Fibroblast of lung (primary cell): ENCODE measurements around the gene INSYN2B. TPM values are rescaled to one million over a fixed set of nuclear protein-coding genes. Genes with fewer than 3 reads are reported as not detected.

Source experiments
- DNase-seq, 2 donors: peaks; one replicate each; pipeline versions ENCODE4 v3.0.0 to v3.0.0-alpha.2; 2010; ENCODE audit warnings: low read depth in 2 of 2
- H2AFZ ChIP-seq: 2 replicates; pipeline ENCODE4 v1.5.1; 2012; ENCODE audit warnings: low read length, control low read depth, inconsistent platforms
- H3K27ac ChIP-seq: 2 replicates; pipeline ENCODE4 v1.5.1; 2011; ENCODE audit warnings: low read length, control low read depth; ENCODE audit not compliant: insufficient read depth
- H3K27me3 ChIP-seq: 2 replicates; pipeline ENCODE4 v1.5.1; 2011; ENCODE audit warnings: mild to moderate bottlenecking, low read length; ENCODE audit not compliant: control insufficient read depth, insufficient read depth
- H3K36me3 ChIP-seq: 2 replicates; pipeline ENCODE4 v1.5.1; 2011; ENCODE audit warnings: low read length; ENCODE audit not compliant: control insufficient read depth, insufficient read depth
- H3K4me1 ChIP-seq: 2 replicates; pipeline ENCODE4 v1.5.1; 2011; ENCODE audit warnings: low read length; ENCODE audit not compliant: control insufficient read depth, insufficient read depth; ENCODE audit errors: extremely low read depth
- H3K4me2 ChIP-seq: 2 replicates; pipeline ENCODE4 v1.5.1; 2011; ENCODE audit warnings: low read length, control low read depth; ENCODE audit not compliant: insufficient read depth; ENCODE audit errors: extremely low read depth
- H3K4me3 ChIP-seq, 4 experiments: fragments of 200-600 bp in 1 of 4; sonication (generic) in 1 of 4; replicated peaks in 1 of 4; 2 replicates each; pipeline ENCODE4 v1.5.1; 2011 to 2016; ENCODE audit warnings: low read length in 4 of 4, low read depth in 3 of 4, mild to moderate bottlenecking in 3 of 4, control low read depth in 2 of 4, inconsistent platforms in 1 of 4, mixed read lengths in 1 of 4; ENCODE audit not compliant: insufficient read depth in 1 of 4; ENCODE audit errors: control extremely low read depth in 1 of 4
- H3K79me2 ChIP-seq: 2 replicates; pipeline ENCODE4 v1.5.1; 2012; ENCODE audit warnings: mild to moderate bottlenecking, low read length, inconsistent platforms; ENCODE audit not compliant: control insufficient read depth, insufficient read depth
- H3K9ac ChIP-seq: 2 replicates; pipeline ENCODE4 v1.5.1; 2011; ENCODE audit warnings: mild to moderate bottlenecking, low read length, control low read depth; ENCODE audit not compliant: insufficient read depth
- H3K9me3 ChIP-seq: 2 replicates; pipeline ENCODE4 v1.5.1; 2012; ENCODE audit warnings: low read depth, low read length; ENCODE audit not compliant: control insufficient read depth, insufficient read depth
- H4K20me1 ChIP-seq: 2 replicates; pipeline ENCODE4 v1.5.1; 2011; ENCODE audit warnings: low read length; ENCODE audit not compliant: control insufficient read depth, insufficient read depth; ENCODE audit errors: extremely low read depth
- CTCF ChIP-seq, 2 donors: IDR thresholded peaks in 1 of 2; conservative IDR thresholded peaks in 1 of 2; 1 replicate in 1 of 2; 2 replicates in 1 of 2; pipeline ENCODE4 v1.5.1; 2011 to 2012; ENCODE audit warnings: low read length in 2 of 2, control low read depth in 1 of 2, inconsistent platforms in 1 of 2, low read depth in 1 of 2, mild to moderate bottlenecking in 1 of 2
- EZH2 ChIP-seq: IDR thresholded peaks from 2 replicates; pipeline ENCODE4 v1.5.1; 2012; ENCODE audit warnings: low read length, control low read depth, mild to moderate bottlenecking; ENCODE audit errors: missing control alignments
- polyA plus RNA-seq, 2 donors: library from polyadenylated mRNA; depleted of rRNA in 1 of 2; stranded (reverse) in 1 of 2; unstranded in 1 of 2; fragments of >200 nt; gene quantifications; 2 replicates each; pipeline ENCODE4 v1.2.1, GENCODE V29; 2011 to 2012; ENCODE audit warnings: missing spikeins in 1 of 2
- total RNA-seq: library from RNA; depleted of rRNA; stranded (reverse); fragments of >200 nt; gene quantifications from 2 replicates; pipeline ENCODE4 v1.2.1, GENCODE V29; 2014

INSYN2B gene
- total and polyA plus RNA-seq, 2 donors (not counting 1 experiment from before 2014, with no cell fraction given), result 3.6 to 6.3 TPM

- no peak overlapping the region for H3K9ac ChIP-seq
- H3K36me3 ChIP-seq, result no peaks in the 10 kb centered on the region
- DNase-seq, result no peak
- no peak overlapping the region for H3K4me2 ChIP-seq
- no peak for TF ChIP-seq EZH2
- TF ChIP-seq CTCF (conservative IDR thresholded peaks at IDR 0.05 in 1 of 2, IDR thresholded peaks at IDR 0.05 in 1 of 2; ENCODE audit: low read depth in 1 of 2, low read length in 2 of 2), result no peak
- H3K4me1 ChIP-seq, result no peaks in the 10 kb centered on the region
- H3K79me2 ChIP-seq, result no peaks in the 10 kb centered on the region
- no peaks in the 10 kb centered on the region for H4K20me1 ChIP-seq
- no peak overlapping the region for H3K4me3 ChIP-seq
- no peaks in the 10 kb centered on the region for H3K27me3 ChIP-seq
- no peak overlapping the region for H2AFZ ChIP-seq
- no peak overlapping the region for H3K27ac ChIP-seq
- no peaks in the 10 kb centered on the region for H3K9me3 ChIP-seq
Measured at GRCh38 chr5:170021506-170021905, 41.2 kb upstream of the INSYN2B start.

- Histone ChIP-seq H3K4me1 (no peaks in the 10 kb centered on the region), H3K27ac (no peak overlapping the region), H3K9ac (no peak overlapping the region), H3K79me2 (no peaks in the 10 kb centered on the region), H3K4me2 (no peak overlapping the region), H3K36me3 (no peaks in the 10 kb centered on the region), H3K27me3 (no peaks in the 10 kb centered on the region), H3K4me3 (no peak overlapping the region), H4K20me1 (no peaks in the 10 kb centered on the region), H2AFZ (no peak overlapping the region), H3K9me3 (no peaks in the 10 kb centered on the region)
- no peak for DNase-seq
- TF ChIP-seq EZH2, result no peak
- TF ChIP-seq CTCF (conservative IDR thresholded peaks at IDR 0.05 in 1 of 2, IDR thresholded peaks at IDR 0.05 in 1 of 2; ENCODE audit: low read depth in 1 of 2, low read length in 2 of 2), result no peak
Measured at GRCh38 chr5:170020423-170020822, 40.1 kb upstream of the INSYN2B start.

- Histone ChIP-seq H4K20me1 (no peaks in the 10 kb centered on the region), H3K4me2 (no peak overlapping the region), H3K4me1 (no peaks in the 10 kb centered on the region), H3K4me3 (no peak overlapping the region), H3K9me3 (no peaks in the 10 kb centered on the region), H3K79me2 (no peaks in the 10 kb centered on the region), H3K27ac (no peak overlapping the region), H3K9ac (no peak overlapping the region), H2AFZ (no peak overlapping the region), H3K36me3 (no peaks in the 10 kb centered on the region), H3K27me3 (peaks cover 13% of the 10 kb centered on the region)
- no peak for DNase-seq
- TF ChIP-seq CTCF (conservative IDR thresholded peaks at IDR 0.05 in 1 of 2, IDR thresholded peaks at IDR 0.05 in 1 of 2; ENCODE audit: low read depth in 1 of 2, low read length in 2 of 2) (no peak), EZH2 (no peak)
Measured at GRCh38 chr5:170012622-170013021, 32.3 kb upstream of the INSYN2B start.
